ENCODE results near the gene XPO5.

DNA sequence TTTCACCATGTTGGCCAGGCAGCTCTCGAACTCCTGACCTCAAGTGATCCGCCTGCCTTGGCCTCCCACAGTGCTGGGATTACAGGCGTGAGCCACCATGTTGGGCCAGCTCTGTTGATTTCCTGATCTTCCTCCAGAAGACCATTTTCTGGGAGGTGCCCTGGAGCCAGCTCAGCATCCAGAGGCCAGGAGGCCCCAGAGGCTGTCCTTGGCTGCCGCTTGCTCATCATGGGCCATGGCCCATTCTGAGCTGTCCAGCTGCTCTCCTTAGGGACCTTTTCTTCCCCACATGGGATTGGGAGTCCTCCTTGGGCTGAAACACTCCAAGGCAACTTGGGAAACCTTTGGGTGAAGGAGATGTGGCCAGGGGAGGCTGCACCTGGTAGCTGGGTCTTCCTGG is 81.1 kb downstream of the XPO5 start:
- TF ChIP-seq FOXP1 (CRISPR knock-in tag; IDR thresholded peaks at IDR 0.05; ENCODE audit: borderline replicate concordance), result no peak
- no peak for TF ChIP-seq CREM (CRISPR knock-in tag; IDR thresholded peaks at IDR 0.05)
- TF ChIP-seq, protein P1, sequence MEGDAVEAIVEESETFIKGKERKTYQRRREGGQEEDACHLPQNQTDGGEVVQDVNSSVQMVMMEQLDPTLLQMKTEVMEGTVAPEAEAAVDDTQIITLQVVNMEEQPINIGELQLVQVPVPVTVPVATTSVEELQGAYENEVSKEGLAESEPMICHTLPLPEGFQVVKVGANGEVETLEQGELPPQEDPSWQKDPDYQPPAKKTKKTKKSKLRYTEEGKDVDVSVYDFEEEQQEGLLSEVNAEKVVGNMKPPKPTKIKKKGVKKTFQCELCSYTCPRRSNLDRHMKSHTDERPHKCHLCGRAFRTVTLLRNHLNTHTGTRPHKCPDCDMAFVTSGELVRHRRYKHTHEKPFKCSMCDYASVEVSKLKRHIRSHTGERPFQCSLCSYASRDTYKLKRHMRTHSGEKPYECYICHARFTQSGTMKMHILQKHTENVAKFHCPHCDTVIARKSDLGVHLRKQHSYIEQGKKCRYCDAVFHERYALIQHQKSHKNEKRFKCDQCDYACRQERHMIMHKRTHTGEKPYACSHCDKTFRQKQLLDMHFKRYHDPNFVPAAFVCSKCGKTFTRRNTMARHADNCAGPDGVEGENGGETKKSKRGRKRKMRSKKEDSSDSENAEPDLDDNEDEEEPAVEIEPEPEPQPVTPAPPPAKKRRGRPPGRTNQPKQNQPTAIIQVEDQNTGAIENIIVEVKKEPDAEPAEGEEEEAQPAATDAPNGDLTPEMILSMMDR (IDR thresholded peaks at IDR 0.05), result no peak

Data from WTC11 (cell line).